ENCODE results near the gene NFAM1. TPM values are rescaled to one million over a fixed set of nuclear protein-coding genes. Genes with fewer than 3 reads are reported as not detected.

NFAM1 gene
- total RNA-seq, 1 experiment from 2014 or later: 0.12 TPM

GRCh38 chr22:42446151-42446550 is 13.9 kb upstream of the NFAM1 start:
- TF ChIP-seq REST (IDR thresholded peaks at IDR 0.05; ENCODE audit: low read depth) (no peak), RAD21 (IDR thresholded peaks at IDR 0.05; ENCODE audit: low read depth) (no peak), ZBTB33 (IDR thresholded peaks at IDR 0.05; ENCODE audit: extremely low read depth, insufficient replicate concordance, low read length) (no peak), EZH2 (IDR thresholded peaks at IDR 0.05) (no peak), FOSL1 (IDR thresholded peaks at IDR 0.05; ENCODE audit: low read depth) (no peak), SIN3A (IDR thresholded peaks at IDR 0.05; ENCODE audit: low read depth) (no peak)
- Histone ChIP-seq H3K27me3 (ENCODE audit: insufficient read depth, low read length) (no peaks in the 10 kb centered on the region), H3K36me3 (ENCODE audit: control insufficient read depth in 1 of 2, insufficient read depth in 2 of 2, low read length in 2 of 2) (no peaks in the 10 kb centered on the region), H3K4me1 (ENCODE audit: control insufficient read depth in 1 of 2, insufficient read depth in 2 of 2, low read length in 2 of 2) (peaks cover 11 to 17% of the 10 kb centered on the region in 2 experiments), H3K79me2 (ENCODE audit: insufficient read depth, low read length) (no peaks in the 10 kb centered on the region), H3K4me3 (replicated peaks in 1 of 2; ENCODE audit: low read depth in 1 of 2, low read length in 2 of 2) (no peak overlapping the region), H3K4me2 (ENCODE audit: low read length) (no peak overlapping the region), H3K27ac (ENCODE audit: low read depth, low read length) (no peak overlapping the region), H2AFZ (ENCODE audit: low read depth, low read length, poor library complexity, severe bottlenecking) (no peak overlapping the region), H4K20me1 (ENCODE audit: insufficient read depth) (no peaks in the 10 kb centered on the region), H3K9me2 (ENCODE audit: insufficient read depth) (no peaks in the 10 kb centered on the region), H3K9ac (ENCODE audit: low read length) (no peak overlapping the region), H3K9me3 (ENCODE audit: control insufficient read depth in 1 of 2, insufficient read depth in 1 of 2, low read depth in 1 of 2, low read length in 2 of 2) (no peaks in the 10 kb centered on the region)
- ATAC-seq (no peak), DNase-seq (ENCODE audit: low read depth, low spot score) (no peak)
- CTCF ChIA-PET: no interaction called here
- RAD21 ChIA-PET (ENCODE audit: low non-redundant PET in 1 of 2, low total read pairs in 2 of 2, uncharacterized antibody in 2 of 2, unreplicated experiment in 2 of 2): no interaction called here
- no TSS peak for BruUV-seq (replicated peaks)
- intact Hi-C loops (cut with micrococcal nuclease): no loop called here
- POLR2A ChIA-PET: no interaction called here
